HCT116 (cell line): Measurements from ENCODE around the gene ATG5. TPM values are rescaled to one million over a fixed set of nuclear protein-coding genes. Genes with fewer than 3 reads are reported as not detected.

Source experiments
- ATAC-seq: fragments of 200-7000 bp; cut with Tn5 transposase; 2 replicates; pipeline ENCODE4 v1.9.1; 2020; ENCODE audit warnings: mild to moderate bottlenecking, moderate library complexity
- BruUV-seq: library from RNA; stranded (reverse); fragments of 400-500 nt; replicated peaks from 2 replicates; lab custom pipeline; 2021; lab: Mats Ljungman, UMichigan
- CTCF ChIA-PET: fragments of 300-600 bp; sonication (Branson Sonifier 250); formaldehyde crosslinking; loops from one replicate; lab custom pipeline; 2021; ENCODE audit warnings: antibody characterized with exemption; lab: Charles Lee
- POLR2A ChIA-PET: fragments of 300-600, 350-600 bp; sonication (Branson Sonifier 250); formaldehyde crosslinking; loops from one replicate; lab custom pipeline; 2021; ENCODE audit warnings: antibody characterized with exemption; lab: Charles Lee
- RAD21 ChIA-PET, 2 experiments: fragments of 300-600 bp; sonication (Branson Sonifier 250); formaldehyde crosslinking; loops; one replicate each; lab custom pipeline; 2023; ENCODE audit warnings: low total read pairs in 2 of 2; ENCODE audit not compliant: uncharacterized antibody in 2 of 2, unreplicated experiment in 2 of 2, low non-redundant PET in 1 of 2; lab: Charles Lee
- DNase-seq: peaks from one replicate; pipeline ENCODE4 v3.0.0-alpha.2; 2010; ENCODE audit warnings: low read depth, low spot score
- H2AFZ ChIP-seq: fragments of 200-600 bp; shearing (Covaris generic), sonication (generic); 2 replicates; pipeline ENCODE4 v1.6.1; 2017; ENCODE audit warnings: low read depth, mixed run types, mixed read lengths, antibody characterized with exemption, low read length; ENCODE audit not compliant: poor library complexity, severe bottlenecking
- H3K27ac ChIP-seq: 2 replicates; pipeline ENCODE4 v1.5.1; 2012; ENCODE audit warnings: low read depth, low read length
- H3K27me3 ChIP-seq: fragments of 200-600 bp; sonication (generic); 2 replicates; pipeline ENCODE4 v1.6.1; 2016; ENCODE audit warnings: mixed run types, low read length, mixed read lengths; ENCODE audit not compliant: insufficient read depth
- H3K36me3 ChIP-seq, 2 experiments: fragments of 200-500 bp in 1 of 2; fragments of 200-600 bp in 1 of 2; sonication (Bioruptor generic) in 1 of 2; sonication (generic) in 1 of 2; 2 replicates each; pipeline versions ENCODE4 v1.5.1 to v1.6.1; 2014 to 2016; ENCODE audit warnings: low read length in 2 of 2, inconsistent platforms in 1 of 2, mixed read lengths in 1 of 2, mixed run types in 1 of 2; ENCODE audit not compliant: insufficient read depth in 2 of 2, control insufficient read depth in 1 of 2
- H3K4me1 ChIP-seq, 2 experiments: fragments of 200-600 bp in 1 of 2; sonication (generic) in 1 of 2; 2 replicates each; pipeline versions ENCODE4 v1.5.1 to v1.6.1; 2012 to 2017; ENCODE audit warnings: low read length in 2 of 2, inconsistent platforms in 1 of 2, mild to moderate bottlenecking in 1 of 2, mixed read lengths in 1 of 2, mixed run types in 1 of 2, moderate library complexity in 1 of 2; ENCODE audit not compliant: insufficient read depth in 2 of 2, control insufficient read depth in 1 of 2
- H3K4me2 ChIP-seq: fragments of 200-600 bp; sonication (generic); 2 replicates; pipeline ENCODE4 v1.6.1; 2017; ENCODE audit warnings: mixed run types, low read length, mixed read lengths
- H3K4me3 ChIP-seq, 2 experiments: fragments of 200-600 bp in 1 of 2; sonication (generic) in 1 of 2; replicated peaks in 1 of 2; 2 replicates each; pipeline ENCODE4 v1.5.1; 2011 to 2016; ENCODE audit warnings: low read length in 2 of 2, control low read depth in 1 of 2, low read depth in 1 of 2, mild to moderate bottlenecking in 1 of 2, mixed read lengths in 1 of 2, mixed run types in 1 of 2
- H3K79me2 ChIP-seq: fragments of 200-600 bp; sonication (generic); 2 replicates; pipeline ENCODE4 v1.6.1; 2017; ENCODE audit warnings: mild to moderate bottlenecking, mixed run types, low read length, moderate library complexity, mixed read lengths; ENCODE audit not compliant: insufficient read depth
- H3K9ac ChIP-seq: fragments of 200-600 bp; sonication (generic); 2 replicates; pipeline ENCODE4 v1.6.1; 2016; ENCODE audit warnings: low read length, mixed read lengths
- H3K9me2 ChIP-seq: fragments of 200-600 bp; sonication (generic), shearing (Covaris generic); 2 replicates; pipeline ENCODE4 v1.6.1; 2017; ENCODE audit warnings: mixed run types, mild to moderate bottlenecking, moderate library complexity; ENCODE audit not compliant: insufficient read depth
- H3K9me3 ChIP-seq, 2 experiments: fragments of 200-500 bp in 1 of 2; fragments of 200-600 bp in 1 of 2; sonication (Bioruptor generic) in 1 of 2; sonication (generic) in 1 of 2; 2 replicates each; pipeline ENCODE4 v1.6.1; 2014 to 2017; ENCODE audit warnings: low read length in 2 of 2, mixed read lengths in 2 of 2, inconsistent platforms in 1 of 2, low read depth in 1 of 2, mild to moderate bottlenecking in 1 of 2, mixed run types in 1 of 2, moderate library complexity in 1 of 2; ENCODE audit not compliant: control insufficient read depth in 1 of 2, insufficient read depth in 1 of 2
- H4K20me1 ChIP-seq: fragments of 200-600 bp; sonication (generic), shearing (Covaris generic); 2 replicates; pipeline ENCODE4 v1.6.1; 2017; ENCODE audit warnings: mixed run types, mild to moderate bottlenecking, moderate library complexity; ENCODE audit not compliant: insufficient read depth
- ATF3 ChIP-seq: IDR thresholded peaks from 2 replicates; pipeline ENCODE4 v1.6.1; 2012
- CEBPB ChIP-seq: IDR thresholded peaks from 2 replicates; pipeline ENCODE4 v1.6.1; 2012; ENCODE audit warnings: low read depth
- ELF1 ChIP-seq: IDR thresholded peaks from 2 replicates; pipeline ENCODE4 v1.6.1; 2012; ENCODE audit warnings: low read depth, borderline replicate concordance
- EZH2 ChIP-seq: fragments of 200-600 bp; sonication (generic); IDR thresholded peaks from 2 replicates; pipeline ENCODE4 v1.6.1; 2017; ENCODE audit warnings: antibody characterized with exemption, mixed run types
- EZH2phosphoT487 ChIP-seq: fragments of 200-600 bp; IDR thresholded peaks from 2 replicates; pipeline ENCODE4 v1.6.1; 2018; ENCODE audit warnings: antibody characterized with exemption, borderline replicate concordance
- JUND ChIP-seq: IDR thresholded peaks from 2 replicates; pipeline ENCODE4 v1.6.1; 2012
- MAX ChIP-seq: IDR thresholded peaks from 2 replicates; pipeline ENCODE4 v1.6.1; 2012
- POLR2A ChIP-seq: IDR thresholded peaks from 2 replicates; pipeline ENCODE4 v1.7.0; 2011; ENCODE audit warnings: borderline replicate concordance; ENCODE audit not compliant: insufficient read depth, insufficient read length; ENCODE audit errors: extremely low read depth
- POLR2AphosphoS5 ChIP-seq: IDR thresholded peaks from 2 replicates; pipeline ENCODE4 v1.6.1; 2011; ENCODE audit warnings: mild to moderate bottlenecking, low read depth, low read length, moderate library complexity
- RAD21 ChIP-seq: IDR thresholded peaks from 2 replicates; pipeline ENCODE4 v1.6.1; 2012; ENCODE audit warnings: low read depth, mild to moderate bottlenecking
- SIN3A ChIP-seq: IDR thresholded peaks from 2 replicates; pipeline ENCODE4 v1.6.1; 2012; ENCODE audit warnings: low read depth
- TCF7L2 ChIP-seq: IDR thresholded peaks from 2 replicates; pipeline ENCODE4 v1.7.0; 2011; ENCODE audit warnings: borderline replicate concordance, inconsistent platforms; ENCODE audit not compliant: insufficient read depth, insufficient read length; ENCODE audit errors: extremely low read depth
- ZNF274 ChIP-seq: fragments of 200-500 bp; sonication (Bioruptor generic); IDR thresholded peaks from 2 replicates; pipeline ENCODE4 v1.6.1; 2014; ENCODE audit warnings: mild to moderate bottlenecking, low read depth, low read length, inconsistent platforms
- intact Hi-C: fragments of 100-400 bp; cut with micrococcal nuclease; formaldehyde crosslinking; loops from 2 replicates; pipeline ENCODE4 v1.10.0; 2022
- total RNA-seq: library from RNA; stranded (reverse); gene quantifications from one replicate; pipeline ENCODE4 v1.2.1, GENCODE V29; 2021; ENCODE audit not compliant: unreplicated experiment
- TF ChIP-seq, protein P1 (sequence below), 3 experiments: fragments of 200-600 bp in 1 of 3; sonication (generic) in 1 of 3; IDR thresholded peaks in 2 of 3; conservative IDR thresholded peaks in 1 of 3; 2 replicates each; pipeline ENCODE4 v1.5.1; 2012 to 2017; ENCODE audit warnings: low read depth in 2 of 3, low read length in 2 of 3, antibody characterized with exemption in 1 of 3, borderline replicate concordance in 1 of 3, control low read depth in 1 of 3, mild to moderate bottlenecking in 1 of 3, mixed read lengths in 1 of 3, mixed run types in 1 of 3, moderate library complexity in 1 of 3; ENCODE audit not compliant: insufficient read depth in 1 of 3
- TF ChIP-seq, protein P2 (sequence below): IDR thresholded peaks from 2 replicates; pipeline ENCODE4 v1.6.1; 2012; ENCODE audit warnings: low read depth
- TF ChIP-seq, protein P3 (sequence below): IDR thresholded peaks from 2 replicates; pipeline ENCODE4 v1.6.1; 2011; ENCODE audit warnings: mild to moderate bottlenecking, low read length, moderate library complexity; ENCODE audit not compliant: insufficient replicate concordance; ENCODE audit errors: extremely low read depth

The ATG5 gene
- total RNA-seq, 1 experiment from 2014 or later = 39.6 TPM

- peaks cover 3 to 7% of the 10 kb centered on the region in 2 experiments; a peak in 2 of 4 replicates for H3K36me3 ChIP-seq
- POLR2A ChIA-PET = no interaction called here
- no peak overlapping the region for H2AFZ ChIP-seq
- DNase-seq (no peak), ATAC-seq (no peak)
- no peak overlapping the region for H3K4me2 ChIP-seq
- RAD21 ChIA-PET = no interaction called here
- H3K27me3 ChIP-seq = no peaks in the 10 kb centered on the region
- no peaks in the 10 kb centered on the region for H3K9me3 ChIP-seq
- intact Hi-C loops = loop anchor here (2.0 kb wide), 1 partner anchor 19 kb away; no protein-coding TSS in a partner anchor
- no TSS peak for BruUV-seq
- no peak overlapping the region for H3K4me3 ChIP-seq
- CTCF ChIA-PET = no interaction called here
- H3K9me2 ChIP-seq = no peaks in the 10 kb centered on the region
- peaks cover 8 to 19% of the 10 kb centered on the region in 2 experiments; a peak in 3 of 4 replicates for H3K4me1 ChIP-seq
- H4K20me1 ChIP-seq = peaks cover 5% of the 10 kb centered on the region; the same call in 1 of the 2 replicates
- H3K9ac ChIP-seq = no peak overlapping the region
- TF ChIP-seq, protein P1, sequence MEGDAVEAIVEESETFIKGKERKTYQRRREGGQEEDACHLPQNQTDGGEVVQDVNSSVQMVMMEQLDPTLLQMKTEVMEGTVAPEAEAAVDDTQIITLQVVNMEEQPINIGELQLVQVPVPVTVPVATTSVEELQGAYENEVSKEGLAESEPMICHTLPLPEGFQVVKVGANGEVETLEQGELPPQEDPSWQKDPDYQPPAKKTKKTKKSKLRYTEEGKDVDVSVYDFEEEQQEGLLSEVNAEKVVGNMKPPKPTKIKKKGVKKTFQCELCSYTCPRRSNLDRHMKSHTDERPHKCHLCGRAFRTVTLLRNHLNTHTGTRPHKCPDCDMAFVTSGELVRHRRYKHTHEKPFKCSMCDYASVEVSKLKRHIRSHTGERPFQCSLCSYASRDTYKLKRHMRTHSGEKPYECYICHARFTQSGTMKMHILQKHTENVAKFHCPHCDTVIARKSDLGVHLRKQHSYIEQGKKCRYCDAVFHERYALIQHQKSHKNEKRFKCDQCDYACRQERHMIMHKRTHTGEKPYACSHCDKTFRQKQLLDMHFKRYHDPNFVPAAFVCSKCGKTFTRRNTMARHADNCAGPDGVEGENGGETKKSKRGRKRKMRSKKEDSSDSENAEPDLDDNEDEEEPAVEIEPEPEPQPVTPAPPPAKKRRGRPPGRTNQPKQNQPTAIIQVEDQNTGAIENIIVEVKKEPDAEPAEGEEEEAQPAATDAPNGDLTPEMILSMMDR (IDR thresholded peaks at IDR 0.05 in 2 of 3, conservative IDR thresholded peaks at IDR 0.05 in 1 of 3; ENCODE audit: borderline replicate concordance in 1 of 3, insufficient read depth in 1 of 3, low read depth in 2 of 3, low read length in 2 of 3) = no peak
- TF ChIP-seq CEBPB = no peak
- TF ChIP-seq TCF7L2 = no peak
- TF ChIP-seq SIN3A = no peak
- TF ChIP-seq POLR2AphosphoS5 = no peak
- no peak for TF ChIP-seq JUND
- no peak for TF ChIP-seq MAX
- no peak for TF ChIP-seq EZH2phosphoT487
- TF ChIP-seq ATF3 = no peak
- TF ChIP-seq POLR2A = no peak
- no peak for TF ChIP-seq EZH2
- TF ChIP-seq ELF1 = no peak
- TF ChIP-seq RAD21 = no peak
- TF ChIP-seq ZNF274 = no peak
- TF ChIP-seq, protein P2, sequence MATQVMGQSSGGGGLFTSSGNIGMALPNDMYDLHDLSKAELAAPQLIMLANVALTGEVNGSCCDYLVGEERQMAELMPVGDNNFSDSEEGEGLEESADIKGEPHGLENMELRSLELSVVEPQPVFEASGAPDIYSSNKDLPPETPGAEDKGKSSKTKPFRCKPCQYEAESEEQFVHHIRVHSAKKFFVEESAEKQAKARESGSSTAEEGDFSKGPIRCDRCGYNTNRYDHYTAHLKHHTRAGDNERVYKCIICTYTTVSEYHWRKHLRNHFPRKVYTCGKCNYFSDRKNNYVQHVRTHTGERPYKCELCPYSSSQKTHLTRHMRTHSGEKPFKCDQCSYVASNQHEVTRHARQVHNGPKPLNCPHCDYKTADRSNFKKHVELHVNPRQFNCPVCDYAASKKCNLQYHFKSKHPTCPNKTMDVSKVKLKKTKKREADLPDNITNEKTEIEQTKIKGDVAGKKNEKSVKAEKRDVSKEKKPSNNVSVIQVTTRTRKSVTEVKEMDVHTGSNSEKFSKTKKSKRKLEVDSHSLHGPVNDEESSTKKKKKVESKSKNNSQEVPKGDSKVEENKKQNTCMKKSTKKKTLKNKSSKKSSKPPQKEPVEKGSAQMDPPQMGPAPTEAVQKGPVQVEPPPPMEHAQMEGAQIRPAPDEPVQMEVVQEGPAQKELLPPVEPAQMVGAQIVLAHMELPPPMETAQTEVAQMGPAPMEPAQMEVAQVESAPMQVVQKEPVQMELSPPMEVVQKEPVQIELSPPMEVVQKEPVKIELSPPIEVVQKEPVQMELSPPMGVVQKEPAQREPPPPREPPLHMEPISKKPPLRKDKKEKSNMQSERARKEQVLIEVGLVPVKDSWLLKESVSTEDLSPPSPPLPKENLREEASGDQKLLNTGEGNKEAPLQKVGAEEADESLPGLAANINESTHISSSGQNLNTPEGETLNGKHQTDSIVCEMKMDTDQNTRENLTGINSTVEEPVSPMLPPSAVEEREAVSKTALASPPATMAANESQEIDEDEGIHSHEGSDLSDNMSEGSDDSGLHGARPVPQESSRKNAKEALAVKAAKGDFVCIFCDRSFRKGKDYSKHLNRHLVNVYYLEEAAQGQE = no peak
- TF ChIP-seq, protein P3, sequence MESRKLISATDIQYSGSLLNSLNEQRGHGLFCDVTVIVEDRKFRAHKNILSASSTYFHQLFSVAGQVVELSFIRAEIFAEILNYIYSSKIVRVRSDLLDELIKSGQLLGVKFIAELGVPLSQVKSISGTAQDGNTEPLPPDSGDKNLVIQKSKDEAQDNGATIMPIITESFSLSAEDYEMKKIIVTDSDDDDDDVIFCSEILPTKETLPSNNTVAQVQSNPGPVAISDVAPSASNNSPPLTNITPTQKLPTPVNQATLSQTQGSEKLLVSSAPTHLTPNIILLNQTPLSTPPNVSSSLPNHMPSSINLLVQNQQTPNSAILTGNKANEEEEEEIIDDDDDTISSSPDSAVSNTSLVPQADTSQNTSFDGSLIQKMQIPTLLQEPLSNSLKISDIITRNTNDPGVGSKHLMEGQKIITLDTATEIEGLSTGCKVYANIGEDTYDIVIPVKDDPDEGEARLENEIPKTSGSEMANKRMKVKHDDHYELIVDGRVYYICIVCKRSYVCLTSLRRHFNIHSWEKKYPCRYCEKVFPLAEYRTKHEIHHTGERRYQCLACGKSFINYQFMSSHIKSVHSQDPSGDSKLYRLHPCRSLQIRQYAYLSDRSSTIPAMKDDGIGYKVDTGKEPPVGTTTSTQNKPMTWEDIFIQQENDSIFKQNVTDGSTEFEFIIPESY = no peak
- peaks cover 28% of the 10 kb centered on the region for H3K79me2 ChIP-seq
- H3K27ac ChIP-seq = no peak overlapping the region
Observed at GRCh38 chr6:106249658-106250057, 75.9 kb downstream of the ATG5 start.
